Endothelial cell of umbilical vein (primary cell): ENCODE measurements around the gene STK24. TPM values are rescaled to one million over a fixed set of nuclear protein-coding genes. Genes with fewer than 3 reads are reported as not detected.

Source experiments
- BruUV-seq: library from RNA; stranded (reverse); fragments of 400-500 nt; replicated peaks from 2 replicates; lab custom pipeline; 2021; lab: Mats Ljungman, UMichigan
- CTCF ChIA-PET: fragments of 300-600, 350-600 bp; sonication (Branson Sonifier 250); formaldehyde crosslinking; loops from one replicate; lab custom pipeline; 2021; ENCODE audit warnings: antibody characterized with exemption, inconsistent platforms; lab: Charles Lee
- POLR2A ChIA-PET: fragments of 300-600, 350-600 bp; sonication (Branson Sonifier 250); formaldehyde crosslinking; loops from one replicate; lab custom pipeline; 2021; ENCODE audit warnings: antibody characterized with exemption, inconsistent platforms; lab: Charles Lee
- DNase-seq: peaks from one replicate; pipeline ENCODE4 v3.0.0-alpha.2; 2011; ENCODE audit warnings: low read depth, low spot score
- FAIRE-seq: peaks from 2 replicates; lab custom pipeline; 2011; peaks lifted over from hg19 to GRCh38; lab: Jason Lieb, UNC
- H2AFZ ChIP-seq: 2 replicates; pipeline ENCODE4 v1.6.0; 2012; ENCODE audit warnings: low read depth, low read length, control low read depth, inconsistent platforms
- H3K27ac ChIP-seq: 2 replicates; pipeline ENCODE4 v1.5.1; 2011; ENCODE audit warnings: low read depth, mild to moderate bottlenecking, control low read depth, low read length, moderate library complexity; ENCODE audit not compliant: insufficient read depth
- H3K27me3 ChIP-seq, 2 experiments: 2 replicates each; pipeline versions ENCODE4 v1.6.0 to v1.6.1; 2011; ENCODE audit warnings: low read length in 2 of 2, mixed read lengths in 1 of 2; ENCODE audit not compliant: control insufficient read depth in 2 of 2, insufficient read depth in 2 of 2
- H3K36me3 ChIP-seq, 2 experiments: 2 replicates in 1 of 2; 3 replicates in 1 of 2; pipeline ENCODE4 v1.5.1; 2011; ENCODE audit warnings: low read length in 2 of 2, mild to moderate bottlenecking in 1 of 2, moderate library complexity in 1 of 2; ENCODE audit not compliant: control insufficient read depth in 2 of 2, insufficient read depth in 2 of 2; ENCODE audit errors: extremely low read depth in 1 of 2
- H3K4me1 ChIP-seq: 3 replicates; pipeline ENCODE4 v1.5.1; 2011; ENCODE audit warnings: mild to moderate bottlenecking, low read length; ENCODE audit not compliant: control insufficient read depth, insufficient read depth; ENCODE audit errors: extremely low read depth
- H3K4me2 ChIP-seq: 2 replicates; pipeline ENCODE4 v1.6.1; 2011; ENCODE audit warnings: low read length, control low read depth, mixed read lengths; ENCODE audit not compliant: insufficient read depth
- H3K4me3 ChIP-seq, 3 experiments: fragments of 200-600 bp in 1 of 3; sonication (generic), shearing (Covaris generic) in 1 of 3; replicated peaks in 1 of 3; 2 replicates each; pipeline ENCODE4 v1.5.1; 2011 to 2016; ENCODE audit warnings: control low read depth in 3 of 3, low read length in 3 of 3, mild to moderate bottlenecking in 2 of 3, inconsistent platforms in 1 of 3, low read depth in 1 of 3, moderate library complexity in 1 of 3; ENCODE audit not compliant: insufficient read depth in 1 of 3
- H3K79me2 ChIP-seq: 2 replicates; pipeline ENCODE4 v1.6.0; 2012; ENCODE audit warnings: low read length, inconsistent platforms; ENCODE audit not compliant: control insufficient read depth, insufficient read depth
- H3K9ac ChIP-seq: replicated peaks from 2 replicates; pipeline ENCODE3; 2011; ENCODE audit warnings: low read length, control low read depth; ENCODE audit not compliant: insufficient read depth; ENCODE audit errors: extremely low read depth
- H3K9me1 ChIP-seq: replicated peaks from 3 replicates; pipeline ENCODE4 v1.6.0; 2011; ENCODE audit warnings: mild to moderate bottlenecking, low read length; ENCODE audit not compliant: control insufficient read depth, insufficient read depth; ENCODE audit errors: extremely low read depth
- H3K9me3 ChIP-seq: replicated peaks from 2 replicates; pipeline ENCODE4 v1.5.1; 2012; ENCODE audit warnings: low read length, inconsistent platforms; ENCODE audit not compliant: control insufficient read depth, insufficient read depth
- H4K20me1 ChIP-seq: replicated peaks from 2 replicates; pipeline ENCODE3; 2011; ENCODE audit warnings: mild to moderate bottlenecking, low read length; ENCODE audit not compliant: control insufficient read depth, insufficient read depth; ENCODE audit errors: extremely low read depth
- EZH2 ChIP-seq: IDR thresholded peaks from 2 replicates; pipeline ENCODE4 v1.6.1; 2012; ENCODE audit warnings: borderline replicate concordance, low read depth, mild to moderate bottlenecking, moderate library complexity, low read length, inconsistent platforms; ENCODE audit not compliant: severe bottlenecking
- FOS ChIP-seq: IDR thresholded peaks from 2 replicates; pipeline ENCODE4 v1.6.1; 2011; ENCODE audit warnings: mild to moderate bottlenecking, low read length, moderate library complexity, borderline replicate concordance; ENCODE audit not compliant: insufficient read depth
- GATA2 ChIP-seq: IDR thresholded peaks from 2 replicates; pipeline ENCODE4 v1.7.0; 2011; ENCODE audit warnings: low read depth, mild to moderate bottlenecking, moderate library complexity, mixed read lengths, low read length; ENCODE audit not compliant: insufficient read length, insufficient read depth
- JUN ChIP-seq: IDR thresholded peaks from 2 replicates; pipeline ENCODE4 v1.6.1; 2011; ENCODE audit warnings: borderline replicate concordance, low read depth; ENCODE audit not compliant: insufficient read length, insufficient read depth
- MYC ChIP-seq: IDR thresholded peaks from one replicate; pipeline ENCODE4 v1.6.1; 2011; ENCODE audit warnings: mild to moderate bottlenecking, low read depth, low read length
- POLR2A ChIP-seq: IDR thresholded peaks from 2 replicates; pipeline ENCODE4 v1.6.1; 2012; ENCODE audit warnings: low read depth, mild to moderate bottlenecking, control low read depth, low read length
- POLR2AphosphoS5 ChIP-seq: IDR thresholded peaks from 2 replicates; pipeline ENCODE4 v1.6.1; 2012; ENCODE audit warnings: low read depth, mild to moderate bottlenecking, control low read depth, low read length, moderate library complexity; ENCODE audit not compliant: insufficient read depth
- dilution Hi-C: fragments of 300-500 bp; cut with MboI; formaldehyde crosslinking; loops from one replicate; pipeline ENCODE4 v1.15.0; 2019; ENCODE audit warnings: low sequenced_read_pairs; ENCODE audit not compliant: extremely low pct_ligation_motif_present
- intact Hi-C: fragments of 100-400 bp; cut with micrococcal nuclease; formaldehyde crosslinking; loops from one replicate; pipeline ENCODE4 v1.10.0; 2022
- polyA plus RNA-seq, 4 experiments: library from polyadenylated mRNA; depleted of rRNA in 3 of 4; stranded (reverse) in 3 of 4; unstranded in 1 of 4; fragments of >200 nt; gene quantifications; 2 replicates each; pipeline versions ENCODE4 v1.2.1 to v1.2.3, GENCODE V29; 2011 to 2012; ENCODE audit warnings: missing spikeins in 1 of 4
- total RNA-seq: library from RNA; stranded (reverse); gene quantifications from 2 replicates; pipeline ENCODE4 v1.2.3, GENCODE V29; 2021
- TF ChIP-seq, protein P1 (sequence below), 2 donors: IDR thresholded peaks; 1 replicate in 1 of 2; 2 replicates in 1 of 2; pipeline ENCODE4 v1.5.1; 2011; ENCODE audit warnings: low read length in 2 of 2, mild to moderate bottlenecking in 2 of 2, moderate library complexity in 2 of 2, control low read depth in 1 of 2, inconsistent platforms in 1 of 2, low read depth in 1 of 2; ENCODE audit not compliant: insufficient read depth in 1 of 2; ENCODE audit errors: extremely low read depth in 1 of 2
- TF ChIP-seq, protein P2 (sequence below): IDR thresholded peaks from 2 replicates; pipeline ENCODE4 v1.6.1; 2011; ENCODE audit not compliant: insufficient read depth, insufficient read length

STK24 gene
- total and polyA plus RNA-seq, 2 donors (not counting 3 experiments of a cell fraction or from before 2014, with no cell fraction given), result 43.3 to 100 TPM

DNA sequence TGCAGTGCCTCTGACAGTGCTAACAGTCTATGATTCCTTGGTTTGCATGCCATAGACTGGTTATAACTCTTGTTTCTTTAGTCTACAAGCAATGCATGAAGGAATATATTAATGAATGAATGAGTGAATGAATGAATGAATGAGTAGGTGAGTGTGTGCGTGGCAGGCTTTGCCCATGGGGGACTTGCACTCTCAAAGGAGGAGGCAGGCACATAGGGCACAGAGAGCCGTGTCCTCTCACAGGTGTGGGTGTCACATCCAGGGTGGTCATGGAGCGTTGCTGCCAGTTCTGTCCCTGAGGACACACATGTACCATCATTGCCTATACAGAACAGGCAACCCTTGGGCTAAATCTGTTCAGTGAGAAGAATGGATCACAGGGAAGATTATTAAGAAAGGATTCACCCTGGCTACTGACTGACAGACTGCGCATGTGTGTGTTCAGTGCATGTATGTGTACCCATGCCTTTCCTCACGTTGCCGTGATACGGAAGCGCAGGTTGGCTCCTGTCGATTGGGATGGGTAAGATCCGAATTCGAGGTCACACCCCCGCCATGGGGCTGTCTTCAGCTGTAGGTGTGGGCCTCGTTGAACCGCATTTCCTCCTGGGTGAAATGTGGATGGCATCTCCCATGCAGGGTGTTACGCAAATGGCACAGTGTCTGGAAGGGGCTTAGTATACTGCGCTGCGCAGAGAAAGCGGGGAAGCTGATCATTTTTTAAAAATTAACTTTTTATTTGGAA lies 161.4 kb downstream of the STK24 start:
- intact Hi-C loops (no loop called here), dilution Hi-C loops (no loop called here)
- BruUV-seq, result no TSS peak
- H4K20me1 ChIP-seq, result no peaks in the 10 kb centered on the region
- no peaks in the 10 kb centered on the region for H3K9me3 ChIP-seq
- H3K27me3 ChIP-seq, result no peaks in the 10 kb centered on the region
- H2AFZ ChIP-seq, result no peak overlapping the region
- H3K4me3 ChIP-seq, result no peak overlapping the region
- H3K27ac ChIP-seq, result no peak overlapping the region
- no peak for TF ChIP-seq POLR2A
- TF ChIP-seq JUN, result no peak
- TF ChIP-seq GATA2, result no peak
- TF ChIP-seq, protein P1, sequence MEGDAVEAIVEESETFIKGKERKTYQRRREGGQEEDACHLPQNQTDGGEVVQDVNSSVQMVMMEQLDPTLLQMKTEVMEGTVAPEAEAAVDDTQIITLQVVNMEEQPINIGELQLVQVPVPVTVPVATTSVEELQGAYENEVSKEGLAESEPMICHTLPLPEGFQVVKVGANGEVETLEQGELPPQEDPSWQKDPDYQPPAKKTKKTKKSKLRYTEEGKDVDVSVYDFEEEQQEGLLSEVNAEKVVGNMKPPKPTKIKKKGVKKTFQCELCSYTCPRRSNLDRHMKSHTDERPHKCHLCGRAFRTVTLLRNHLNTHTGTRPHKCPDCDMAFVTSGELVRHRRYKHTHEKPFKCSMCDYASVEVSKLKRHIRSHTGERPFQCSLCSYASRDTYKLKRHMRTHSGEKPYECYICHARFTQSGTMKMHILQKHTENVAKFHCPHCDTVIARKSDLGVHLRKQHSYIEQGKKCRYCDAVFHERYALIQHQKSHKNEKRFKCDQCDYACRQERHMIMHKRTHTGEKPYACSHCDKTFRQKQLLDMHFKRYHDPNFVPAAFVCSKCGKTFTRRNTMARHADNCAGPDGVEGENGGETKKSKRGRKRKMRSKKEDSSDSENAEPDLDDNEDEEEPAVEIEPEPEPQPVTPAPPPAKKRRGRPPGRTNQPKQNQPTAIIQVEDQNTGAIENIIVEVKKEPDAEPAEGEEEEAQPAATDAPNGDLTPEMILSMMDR (IDR thresholded peaks at IDR 0.05; ENCODE audit: extremely low read depth in 1 of 2, insufficient read depth in 1 of 2, low read depth in 1 of 2, low read length in 2 of 2), result no peak
- TF ChIP-seq EZH2, result no peak
- no peak for TF ChIP-seq POLR2AphosphoS5
- TF ChIP-seq FOS, result no peak
- TF ChIP-seq MYC, result no peak
- TF ChIP-seq, protein P2, sequence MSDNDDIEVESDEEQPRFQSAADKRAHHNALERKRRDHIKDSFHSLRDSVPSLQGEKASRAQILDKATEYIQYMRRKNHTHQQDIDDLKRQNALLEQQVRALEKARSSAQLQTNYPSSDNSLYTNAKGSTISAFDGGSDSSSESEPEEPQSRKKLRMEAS, result no peak
- POLR2A ChIA-PET, result no interaction called here
- H3K79me2 ChIP-seq, result no peaks in the 10 kb centered on the region
- H3K4me1 ChIP-seq, result no peaks in the 10 kb centered on the region
- CTCF ChIA-PET, result no interaction called here
- no peak overlapping the region for H3K4me2 ChIP-seq
- no peak overlapping the region for H3K9ac ChIP-seq
- no peaks in the 10 kb centered on the region for H3K9me1 ChIP-seq
- no peak for FAIRE-seq
- no peaks in the 10 kb centered on the region for H3K36me3 ChIP-seq
- no peak for DNase-seq
